ENCODE measurements around the gene ACSL4. TPM values are rescaled to one million over a fixed set of nuclear protein-coding genes. Genes with fewer than 3 reads are reported as not detected.
A peak's percentile ranks its signal among the peaks of the same experiment; 100 is the strongest.

ACSL4 gene
- 47.1 TPM for polyA plus RNA-seq (2013, experiment 1 of 2)
- polyA plus RNA-seq (2013, experiment 2 of 2), result 49.3 TPM

GRCh38 chrX:109732807-109733612 lies at the start of gene ACSL4:
Gene ACSL4 (minus strand): TSS chrX:109733257. CDS start chrX:109683363, 49,894 bp downstream.
- Histone ChIP-seq H2AK5ac (ENCODE audit: low read depth, low read length) (peak within 1 kb of the TSS; percentile 28), H3K4me3 (ENCODE audit: low read length in 2 of 2) (peak within 1 kb of the TSS; percentile 62 to 90), H3K4me2 (ENCODE audit: insufficient read depth, low read length, poor library complexity, severe bottlenecking) (peak within 1 kb of the TSS; percentile 57), H3K18ac (ENCODE audit: low read length) (peak within 1 kb of the TSS; percentile 97), H3K14ac (ENCODE audit: low read length) (peak within 1 kb of the TSS; percentile 89), H3K27ac (replicated peaks; ENCODE audit: low read length) (peak within 1 kb of the TSS; percentile 79), H3K36me3 (replicated peaks in 1 of 2; ENCODE audit: control insufficient read depth in 2 of 2, insufficient read depth in 2 of 2, low read length in 2 of 2) (no peaks in the 10 kb centered on the region), H3K23ac (ENCODE audit: low read depth, low read length, poor library complexity) (no peak within 1 kb of the TSS), H3K9me3 (replicated peaks in 1 of 2; ENCODE audit: control insufficient read depth in 2 of 2, insufficient read depth in 1 of 2, low read depth in 1 of 2, low read length in 2 of 2) (no peaks in the 10 kb centered on the region), H4K8ac (ENCODE audit: low read depth, low read length) (no peak within 1 kb of the TSS), H3K4me1 (ENCODE audit: control insufficient read depth in 2 of 2, insufficient read depth in 1 of 2, low read depth in 1 of 2, low read length in 2 of 2) (no peaks in the 10 kb centered on the region), H2BK120ac (ENCODE audit: low read depth, low read length) (no peak within 1 kb of the TSS), H3K27me3 (ENCODE audit: control insufficient read depth in 3 of 3, insufficient read depth in 3 of 3, low read depth in 1 of 3, low read length in 3 of 3) (peaks cover 0 to 5% (median 0%) of the 10 kb centered on the region in 3 experiments), H2BK12ac (ENCODE audit: low read length) (no peak within 1 kb of the TSS), H2BK15ac (ENCODE audit: low read length) (peak within 1 kb of the TSS; percentile 37), H4K91ac (ENCODE audit: low read depth, low read length, poor library complexity) (no peak within 1 kb of the TSS), H3K79me1 (ENCODE audit: low read depth, low read length) (no peaks in the 10 kb centered on the region), H3K9ac (ENCODE audit: low read depth, low read length, poor library complexity) (peak within 1 kb of the TSS; percentile 90), H3K4ac (ENCODE audit: low read length) (no peak within 1 kb of the TSS), H2BK5ac (ENCODE audit: low read length) (peak within 1 kb of the TSS; percentile 39), H2AFZ (ENCODE audit: low read length) (peak within 1 kb of the TSS; percentile 92)
- peak; percentile 73 for DNase-seq (ENCODE audit: low spot score)
- no CpG with 5 or more reads among the region's 89 CpGs for WGBS, 2 donors (ENCODE audit: extremely low coverage in 2 of 2, insufficient read length in 2 of 2, insufficient replicate concordance in 1 of 2)

GRCh38 chrX:109777749-109778148 lies 44.7 kb upstream of the ACSL4 start:
- Histone ChIP-seq H3K23ac (ENCODE audit: low read depth, low read length, poor library complexity) (no peak overlapping the region), H3K14ac (ENCODE audit: low read length) (no peak overlapping the region), H3K4me2 (ENCODE audit: insufficient read depth, low read length, poor library complexity, severe bottlenecking) (no peak overlapping the region), H4K91ac (ENCODE audit: low read depth, low read length, poor library complexity) (no peak overlapping the region), H2BK12ac (ENCODE audit: low read length) (no peak overlapping the region), H3K4me3 (ENCODE audit: low read length in 2 of 2) (no peak overlapping the region), H3K9ac (ENCODE audit: low read depth, low read length, poor library complexity) (no peak overlapping the region), H3K79me1 (ENCODE audit: low read depth, low read length) (no peaks in the 10 kb centered on the region), H3K18ac (ENCODE audit: low read length) (no peak overlapping the region), H2AK5ac (ENCODE audit: low read depth, low read length) (no peak overlapping the region), H3K4ac (ENCODE audit: low read length) (no peak overlapping the region), H4K8ac (ENCODE audit: low read depth, low read length) (no peak overlapping the region), H2AFZ (ENCODE audit: low read length) (no peak overlapping the region), H2BK120ac (ENCODE audit: low read depth, low read length) (no peak overlapping the region), H3K27me3 (ENCODE audit: control insufficient read depth in 3 of 3, insufficient read depth in 3 of 3, low read depth in 1 of 3, low read length in 3 of 3) (peaks cover 0 to 3% (median 0%) of the 10 kb centered on the region in 3 experiments), H3K36me3 (replicated peaks in 1 of 2; ENCODE audit: control insufficient read depth in 2 of 2, insufficient read depth in 2 of 2, low read length in 2 of 2) (no peaks in the 10 kb centered on the region), H3K9me3 (replicated peaks in 1 of 2; ENCODE audit: control insufficient read depth in 2 of 2, insufficient read depth in 1 of 2, low read depth in 1 of 2, low read length in 2 of 2) (no peaks in the 10 kb centered on the region), H3K4me1 (ENCODE audit: control insufficient read depth in 2 of 2, insufficient read depth in 1 of 2, low read depth in 1 of 2, low read length in 2 of 2) (peaks cover 0 to 5% of the 10 kb centered on the region in 2 donors), H2BK5ac (ENCODE audit: low read length) (no peak overlapping the region), H3K27ac (replicated peaks; ENCODE audit: low read length) (no peak overlapping the region), H2BK15ac (ENCODE audit: low read length) (no peak overlapping the region)
- WGBS, 2 donors (ENCODE audit: extremely low coverage in 2 of 2, insufficient read length in 2 of 2, insufficient replicate concordance in 1 of 2), result no CpG with 5 or more reads among the region's 4 CpGs
- DNase-seq (ENCODE audit: low spot score), result no peak

GRCh38 chrX:109776986-109777385 lies 43.9 kb upstream of the ACSL4 start:
- no peaks in the 10 kb centered on the region for H3K36me3 ChIP-seq (replicated peaks in 1 of 2; ENCODE audit: control insufficient read depth in 2 of 2, insufficient read depth in 2 of 2, low read length in 2 of 2)
- H3K9ac ChIP-seq (ENCODE audit: low read depth, low read length, poor library complexity), result no peak overlapping the region
- H3K4me1 ChIP-seq (ENCODE audit: control insufficient read depth in 2 of 2, insufficient read depth in 1 of 2, low read depth in 1 of 2, low read length in 2 of 2), result peaks cover 0 to 5% of the 10 kb centered on the region in 2 donors
- no peak overlapping the region for H3K18ac ChIP-seq (ENCODE audit: low read length)
- no peaks in the 10 kb centered on the region for H3K9me3 ChIP-seq (replicated peaks in 1 of 2; ENCODE audit: control insufficient read depth in 2 of 2, insufficient read depth in 1 of 2, low read depth in 1 of 2, low read length in 2 of 2)
- H3K4me3 ChIP-seq (ENCODE audit: low read length in 2 of 2), result no peak overlapping the region
- H3K14ac ChIP-seq (ENCODE audit: low read length), result no peak overlapping the region
- H2AFZ ChIP-seq (ENCODE audit: low read length), result no peak overlapping the region
- WGBS, 2 donors (ENCODE audit: extremely low coverage in 2 of 2, insufficient read length in 2 of 2, insufficient replicate concordance in 1 of 2), result no CpG with 5 or more reads among the region's 4 CpGs
- no peak overlapping the region for H2BK5ac ChIP-seq (ENCODE audit: low read length)
- no peak overlapping the region for H2BK12ac ChIP-seq (ENCODE audit: low read length)
- no peaks in the 10 kb centered on the region for H3K79me1 ChIP-seq (ENCODE audit: low read depth, low read length)
- H4K91ac ChIP-seq (ENCODE audit: low read depth, low read length, poor library complexity), result no peak overlapping the region
- H2AK5ac ChIP-seq (ENCODE audit: low read depth, low read length), result no peak overlapping the region
- H3K27me3 ChIP-seq (ENCODE audit: control insufficient read depth in 3 of 3, insufficient read depth in 3 of 3, low read depth in 1 of 3, low read length in 3 of 3), result peaks cover 0 to 3% (median 0%) of the 10 kb centered on the region in 3 experiments
- DNase-seq (ENCODE audit: low spot score), result no peak
- H4K8ac ChIP-seq (ENCODE audit: low read depth, low read length), result no peak overlapping the region
- H2BK120ac ChIP-seq (ENCODE audit: low read depth, low read length), result no peak overlapping the region
- H3K27ac ChIP-seq (replicated peaks; ENCODE audit: low read length), result no peak overlapping the region
- no peak overlapping the region for H2BK15ac ChIP-seq (ENCODE audit: low read length)
- H3K23ac ChIP-seq (ENCODE audit: low read depth, low read length, poor library complexity), result no peak overlapping the region
- no peak overlapping the region for H3K4ac ChIP-seq (ENCODE audit: low read length)
- no peak overlapping the region for H3K4me2 ChIP-seq (ENCODE audit: insufficient read depth, low read length, poor library complexity, severe bottlenecking)

GRCh38 chrX:109776432-109776831 lies 43.4 kb upstream of the ACSL4 start:
- Histone ChIP-seq H3K27me3 (ENCODE audit: control insufficient read depth in 3 of 3, insufficient read depth in 3 of 3, low read depth in 1 of 3, low read length in 3 of 3) (peaks cover 0 to 3% (median 0%) of the 10 kb centered on the region in 3 experiments), H2AFZ (ENCODE audit: low read length) (no peak overlapping the region), H3K4me2 (ENCODE audit: insufficient read depth, low read length, poor library complexity, severe bottlenecking) (no peak overlapping the region), H2BK5ac (ENCODE audit: low read length) (no peak overlapping the region), H4K8ac (ENCODE audit: low read depth, low read length) (no peak overlapping the region), H2BK15ac (ENCODE audit: low read length) (no peak overlapping the region), H3K27ac (replicated peaks; ENCODE audit: low read length) (no peak overlapping the region), H3K9ac (ENCODE audit: low read depth, low read length, poor library complexity) (no peak overlapping the region), H3K4me3 (ENCODE audit: low read length in 2 of 2) (no peak overlapping the region), H4K91ac (ENCODE audit: low read depth, low read length, poor library complexity) (no peak overlapping the region), H2AK5ac (ENCODE audit: low read depth, low read length) (no peak overlapping the region), H3K36me3 (replicated peaks in 1 of 2; ENCODE audit: control insufficient read depth in 2 of 2, insufficient read depth in 2 of 2, low read length in 2 of 2) (no peaks in the 10 kb centered on the region), H2BK120ac (ENCODE audit: low read depth, low read length) (no peak overlapping the region), H3K23ac (ENCODE audit: low read depth, low read length, poor library complexity) (no peak overlapping the region), H3K18ac (ENCODE audit: low read length) (no peak overlapping the region), H3K79me1 (ENCODE audit: low read depth, low read length) (no peaks in the 10 kb centered on the region), H3K4me1 (ENCODE audit: control insufficient read depth in 2 of 2, insufficient read depth in 1 of 2, low read depth in 1 of 2, low read length in 2 of 2) (peaks cover 0 to 5% of the 10 kb centered on the region in 2 donors), H3K14ac (ENCODE audit: low read length) (no peak overlapping the region), H3K9me3 (replicated peaks in 1 of 2; ENCODE audit: control insufficient read depth in 2 of 2, insufficient read depth in 1 of 2, low read depth in 1 of 2, low read length in 2 of 2) (no peaks in the 10 kb centered on the region), H2BK12ac (ENCODE audit: low read length) (no peak overlapping the region), H3K4ac (ENCODE audit: low read length) (no peak overlapping the region)
- no peak for DNase-seq (ENCODE audit: low spot score)
- whole genome bisulfite sequencing, 2 donors (ENCODE audit: extremely low coverage in 2 of 2, insufficient read length in 2 of 2, insufficient replicate concordance in 1 of 2), result no CpG with 5 or more reads among the region's 3 CpGs
